Osteoblast (primary cell): ENCODE measurements around the gene CARD11. TPM values are rescaled to one million over a fixed set of nuclear protein-coding genes. Genes with fewer than 3 reads are reported as not detected.

Experiments
- DNase-seq: peaks from one replicate; pipeline ENCODE4 v3.0.0; 2011; ENCODE audit warnings: low spot score, mixed read lengths; ENCODE audit not compliant: insufficient read length; ENCODE audit errors: missing footprints
- H2AFZ ChIP-seq: 2 replicates; pipeline ENCODE4 v1.6.0; 2011; ENCODE audit warnings: mild to moderate bottlenecking, low read length
- H3K27ac ChIP-seq: 2 replicates; pipeline ENCODE4 v1.5.1; 2011; ENCODE audit warnings: mild to moderate bottlenecking, low read depth, low read length, moderate library complexity
- H3K27me3 ChIP-seq: 2 replicates; pipeline ENCODE4 v1.6.0; 2012; ENCODE audit warnings: mild to moderate bottlenecking, control low read depth, inconsistent platforms, low read length, moderate library complexity; ENCODE audit not compliant: insufficient read depth
- H3K36me3 ChIP-seq: 2 replicates; pipeline ENCODE4 v1.5.1; 2011; ENCODE audit warnings: mild to moderate bottlenecking, low read length, control low read depth, moderate library complexity; ENCODE audit not compliant: insufficient read depth
- H3K4me1 ChIP-seq: 2 replicates; pipeline ENCODE4 v1.5.1; 2011; ENCODE audit warnings: mild to moderate bottlenecking, low read length, control low read depth, moderate library complexity; ENCODE audit not compliant: insufficient read depth
- H3K4me2 ChIP-seq: 2 replicates; pipeline ENCODE4 v1.6.0; 2011; ENCODE audit warnings: mild to moderate bottlenecking, low read length; ENCODE audit not compliant: insufficient read depth
- H3K4me3 ChIP-seq: fragments of 200-600 bp; sonication (generic); 3 replicates; pipeline ENCODE4 v1.5.1; 2012; ENCODE audit warnings: mild to moderate bottlenecking, low read length, inconsistent platforms; ENCODE audit not compliant: insufficient read depth
- H3K79me2 ChIP-seq: 2 replicates; pipeline ENCODE4 v1.6.0; 2012; ENCODE audit warnings: mild to moderate bottlenecking, low read length, control low read depth, inconsistent platforms; ENCODE audit not compliant: insufficient read depth
- H3K9me3 ChIP-seq: 2 replicates; pipeline ENCODE4 v1.5.1; 2011; ENCODE audit warnings: low read depth, low read length, control low read depth
- H4K20me1 ChIP-seq: 2 replicates; pipeline ENCODE4 v1.6.0; 2012; ENCODE audit warnings: mild to moderate bottlenecking, low read length, control low read depth; ENCODE audit not compliant: insufficient read depth
- CTCF ChIP-seq: IDR thresholded peaks from 2 replicates; pipeline ENCODE4 v1.5.1; 2011; ENCODE audit warnings: mild to moderate bottlenecking, low read depth, low read length, moderate library complexity; ENCODE audit errors: extremely low read depth
- total RNA-seq: library from RNA; depleted of rRNA; stranded (reverse); fragments of >200 nt; gene quantifications from 2 replicates; pipeline ENCODE4 v1.2.3, GENCODE V29; 2012

CARD11 gene
- total RNA-seq, 1 donor: not detected

- Histone ChIP-seq H3K36me3 (no peaks in the 10 kb centered on the region), H3K27ac (no peak overlapping the region), H3K4me1 (no peaks in the 10 kb centered on the region), H4K20me1 (no peaks in the 10 kb centered on the region), H3K4me2 (no peak overlapping the region), H3K27me3 (no peaks in the 10 kb centered on the region), H2AFZ (no peak overlapping the region), H3K9me3 (no peaks in the 10 kb centered on the region), H3K4me3 (no peak overlapping the region), H3K79me2 (no peaks in the 10 kb centered on the region)
- no peak for TF ChIP-seq CTCF
- no peak for DNase-seq
These were observed 43.6 kb upstream of the CARD11 start for GRCh38 chr7:3087243-3087755.

GRCh38 chr7:3083350-3083749 is 39.7 kb upstream of the CARD11 start:
- H2AFZ ChIP-seq: no peak overlapping the region
- DNase-seq: no peak
- H3K4me1 ChIP-seq: no peaks in the 10 kb centered on the region
- no peaks in the 10 kb centered on the region for H4K20me1 ChIP-seq
- H3K9me3 ChIP-seq: no peaks in the 10 kb centered on the region
- H3K36me3 ChIP-seq: no peaks in the 10 kb centered on the region
- no peaks in the 10 kb centered on the region for H3K27me3 ChIP-seq
- H3K4me2 ChIP-seq: no peak overlapping the region
- TF ChIP-seq CTCF: no peak
- H3K4me3 ChIP-seq: no peak overlapping the region
- no peak overlapping the region for H3K27ac ChIP-seq
- no peaks in the 10 kb centered on the region for H3K79me2 ChIP-seq

GRCh38 chr7:3082831-3083230 is 39.2 kb upstream of the CARD11 start:
- no peak for DNase-seq
- H3K4me3 ChIP-seq: no peak overlapping the region
- H4K20me1 ChIP-seq: no peaks in the 10 kb centered on the region
- H3K27me3 ChIP-seq: no peaks in the 10 kb centered on the region
- no peak overlapping the region for H3K4me2 ChIP-seq
- H3K4me1 ChIP-seq: no peaks in the 10 kb centered on the region
- no peak overlapping the region for H2AFZ ChIP-seq
- no peak for TF ChIP-seq CTCF
- H3K79me2 ChIP-seq: no peaks in the 10 kb centered on the region
- no peaks in the 10 kb centered on the region for H3K36me3 ChIP-seq
- no peak overlapping the region for H3K27ac ChIP-seq
- H3K9me3 ChIP-seq: no peaks in the 10 kb centered on the region

GRCh38 chr7:3082386-3082785 is 38.7 kb upstream of the CARD11 start:
- H3K4me2 ChIP-seq: no peak overlapping the region
- no peaks in the 10 kb centered on the region for H3K79me2 ChIP-seq
- H3K4me1 ChIP-seq: no peaks in the 10 kb centered on the region
- H4K20me1 ChIP-seq: no peaks in the 10 kb centered on the region
- no peaks in the 10 kb centered on the region for H3K9me3 ChIP-seq
- TF ChIP-seq CTCF: no peak
- H3K27me3 ChIP-seq: no peaks in the 10 kb centered on the region
- no peak overlapping the region for H3K27ac ChIP-seq
- no peak overlapping the region for H2AFZ ChIP-seq
- no peak for DNase-seq
- no peak overlapping the region for H3K4me3 ChIP-seq
- no peaks in the 10 kb centered on the region for H3K36me3 ChIP-seq
